Esophagus muscularis mucosa (tissue), 4 donors: ENCODE measurements around the gene LCORL. TPM values are rescaled to one million over a fixed set of nuclear protein-coding genes. Genes with fewer than 3 reads are reported as not detected.

Source experiments
- DNase-seq: peaks from one replicate; pipeline ENCODE4 v3.0.0-alpha.2; 2017; ENCODE audit errors: extremely low spot score
- H3K27ac ChIP-seq, 4 donors: fragments of 200-600 bp; sonication (generic); replicated peaks in 1 of 4; 1 replicate in 3 of 4; 2 replicates in 1 of 4; pipeline ENCODE4 v1.5.1; 2016 to 2019; ENCODE audit warnings: mild to moderate bottlenecking in 1 of 4
- H3K27me3 ChIP-seq, 4 donors: fragments of 200-600 bp; sonication (generic); one replicate each; pipeline versions ENCODE4 v1.5.1 to v1.6.0; 2016 to 2019
- H3K36me3 ChIP-seq, 4 donors: fragments of 200-600 bp; sonication (generic); one replicate each; pipeline ENCODE4 v1.5.1; 2016 to 2019
- H3K4me1 ChIP-seq, 4 donors: fragments of 200-600 bp; sonication (generic); one replicate each; pipeline ENCODE4 v1.5.1; 2016 to 2019
- H3K4me3 ChIP-seq, 4 donors: fragments of 200-600 bp; sonication (generic); 1 replicate in 2 of 4; 2 replicates in 2 of 4; pipeline ENCODE4 v1.5.1; 2016 to 2019; ENCODE audit warnings: mild to moderate bottlenecking in 4 of 4, moderate library complexity in 1 of 4
- H3K9me3 ChIP-seq, 4 donors: fragments of 200-600 bp; sonication (generic); 1 replicate in 3 of 4; 2 replicates in 1 of 4; pipeline ENCODE4 v1.5.1; 2016 to 2019
- EP300 ChIP-seq: sonication (generic); formaldehyde crosslinking; IDR thresholded peaks from one replicate; pipeline ENCODE4 v1.6.1; 2017; ENCODE audit warnings: antibody characterized with exemption
- POLR2A ChIP-seq: fragments of 450-650 bp; IDR thresholded peaks from one replicate; pipeline ENCODE4 v1.6.1; 2017; ENCODE audit warnings: antibody characterized with exemption, moderate library complexity, mild to moderate bottlenecking, low read depth
- POLR2AphosphoS5 ChIP-seq, 2 donors: sonication (generic); formaldehyde crosslinking; IDR thresholded peaks; one replicate each; pipeline ENCODE4 v1.6.1; 2017; ENCODE audit warnings: antibody characterized with exemption in 2 of 2
- WGBS: methylation state at CpG from one replicate; pipeline ENCODE4 v1.1.5; 2018; 5-methylcytosine and 5-hydroxymethylcytosine counted together
- intact Hi-C: fragments of 100-400 bp; cut with DNase I; formaldehyde crosslinking; loops from one replicate; pipeline ENCODE4 v1.15.1; 2023
- total RNA-seq, 4 donors: library from RNA; depleted of rRNA; stranded (reverse); fragments of >200 nt; gene quantifications; one replicate each; pipeline versions ENCODE4 v1.1.0 to v1.2.1, GENCODE V29; 2016
- TF ChIP-seq, protein P1 (sequence below), 3 experiments: fragments of 200-600 bp in 2 of 3; fragments of 450-650 bp in 1 of 3; sonication (generic) in 2 of 3; IDR thresholded peaks; one replicate each; pipeline ENCODE4 v1.5.1; 2017 to 2019; ENCODE audit warnings: antibody characterized with exemption in 3 of 3, mild to moderate bottlenecking in 2 of 3, moderate library complexity in 1 of 3

Gene LCORL
- total RNA-seq, 4 donors from 2014 or later, result 7.6 to 14.1 (median 11.5) TPM

DNA sequence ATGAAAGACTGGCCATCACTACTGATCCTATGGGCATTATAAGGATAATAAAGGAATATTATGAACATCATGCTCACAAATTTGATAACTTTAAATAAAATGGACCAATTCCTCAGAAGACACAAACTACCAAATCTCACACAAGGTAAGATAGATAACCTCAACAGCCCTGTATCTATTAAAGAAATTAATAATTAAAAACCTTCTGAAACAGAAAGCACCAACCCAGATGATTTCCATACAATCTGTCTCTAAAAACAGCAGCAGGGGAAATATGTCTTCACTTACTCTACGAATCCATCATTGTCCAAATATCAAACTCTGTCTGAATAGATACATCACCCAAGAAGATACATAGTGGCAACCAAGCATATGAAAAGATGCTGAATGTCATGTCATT, 55.2 kb downstream of the LCORL start:
- Histone ChIP-seq H3K4me3 (no peak overlapping the region), H3K27me3 (no peaks in the 10 kb centered on the region), H3K36me3 (no peaks in the 10 kb centered on the region), H3K27ac (no peak overlapping the region), H3K9me3 (no peaks in the 10 kb centered on the region), H3K4me1 (no peaks in the 10 kb centered on the region)
- 92% methylated on average over 1 of the region's 1 CpG for WGBS
- TF ChIP-seq POLR2A, result no peak
- no peak for TF ChIP-seq EP300
- TF ChIP-seq POLR2AphosphoS5 (IDR thresholded peaks at IDR 0.05), result no peak
- TF ChIP-seq, protein P1, sequence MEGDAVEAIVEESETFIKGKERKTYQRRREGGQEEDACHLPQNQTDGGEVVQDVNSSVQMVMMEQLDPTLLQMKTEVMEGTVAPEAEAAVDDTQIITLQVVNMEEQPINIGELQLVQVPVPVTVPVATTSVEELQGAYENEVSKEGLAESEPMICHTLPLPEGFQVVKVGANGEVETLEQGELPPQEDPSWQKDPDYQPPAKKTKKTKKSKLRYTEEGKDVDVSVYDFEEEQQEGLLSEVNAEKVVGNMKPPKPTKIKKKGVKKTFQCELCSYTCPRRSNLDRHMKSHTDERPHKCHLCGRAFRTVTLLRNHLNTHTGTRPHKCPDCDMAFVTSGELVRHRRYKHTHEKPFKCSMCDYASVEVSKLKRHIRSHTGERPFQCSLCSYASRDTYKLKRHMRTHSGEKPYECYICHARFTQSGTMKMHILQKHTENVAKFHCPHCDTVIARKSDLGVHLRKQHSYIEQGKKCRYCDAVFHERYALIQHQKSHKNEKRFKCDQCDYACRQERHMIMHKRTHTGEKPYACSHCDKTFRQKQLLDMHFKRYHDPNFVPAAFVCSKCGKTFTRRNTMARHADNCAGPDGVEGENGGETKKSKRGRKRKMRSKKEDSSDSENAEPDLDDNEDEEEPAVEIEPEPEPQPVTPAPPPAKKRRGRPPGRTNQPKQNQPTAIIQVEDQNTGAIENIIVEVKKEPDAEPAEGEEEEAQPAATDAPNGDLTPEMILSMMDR (IDR thresholded peaks at IDR 0.05), result no peak
- intact Hi-C loops, result no loop called here
- no peak for DNase-seq

DNA sequence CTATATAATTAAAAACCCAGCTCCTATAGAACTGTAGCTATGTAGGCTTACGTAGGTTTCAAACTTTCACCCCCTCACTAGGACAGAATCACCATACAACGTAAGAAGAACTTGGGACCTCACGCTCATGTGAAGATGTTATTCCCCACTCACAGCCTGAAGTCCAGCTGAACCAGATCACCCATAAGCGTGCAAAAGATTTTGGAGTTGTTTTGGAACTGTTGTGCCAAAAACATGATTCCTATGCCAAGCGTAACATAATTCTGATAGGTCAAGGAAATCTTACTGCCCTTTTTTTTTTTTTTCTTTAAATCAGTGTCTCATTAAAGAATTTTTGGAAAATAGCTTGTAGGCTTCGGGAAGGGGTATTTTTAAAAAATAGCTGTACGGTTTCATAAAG, 57.0 kb downstream of the LCORL start:
- TF ChIP-seq POLR2AphosphoS5 (IDR thresholded peaks at IDR 0.05) (no peak), EP300 (no peak)
- 90% methylated on average over 7 of the region's 7 CpGs for WGBS
- H3K9me3 ChIP-seq, result no peaks in the 10 kb centered on the region
- H3K4me3 ChIP-seq, result no peak overlapping the region
- H3K36me3 ChIP-seq, result peaks cover 0 to 4% (median 1%) of the 10 kb centered on the region in 4 donors
- H3K27me3 ChIP-seq, result no peaks in the 10 kb centered on the region
- H3K4me1 ChIP-seq, result no peaks in the 10 kb centered on the region
- DNase-seq, result no peak
- intact Hi-C loops, result no loop called here
- H3K27ac ChIP-seq, result no peak overlapping the region

DNA sequence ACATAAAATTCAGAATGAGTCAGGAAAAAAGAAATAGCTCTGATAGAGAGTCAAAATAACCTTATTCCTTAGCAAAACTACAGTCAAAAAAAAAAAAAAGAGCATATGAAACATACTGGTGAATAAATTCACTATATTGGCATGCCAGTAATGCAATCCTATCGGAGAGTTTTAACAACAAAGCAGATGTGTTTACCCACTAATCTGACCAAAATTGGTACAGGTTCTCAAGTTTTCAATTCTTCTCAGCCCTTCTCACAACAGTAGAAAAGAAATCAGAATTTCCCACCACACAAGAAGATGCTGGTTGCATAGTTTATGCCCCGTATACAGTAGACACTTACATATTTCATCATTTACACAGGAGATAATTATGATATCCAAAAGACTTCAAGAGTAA, 59.4 kb downstream of the LCORL start:
- Histone ChIP-seq H3K36me3 (peaks cover 1 to 7% (median 3%) of the 10 kb centered on the region in 4 donors), H3K27ac (no peak overlapping the region), H3K9me3 (no peaks in the 10 kb centered on the region), H3K27me3 (no peaks in the 10 kb centered on the region), H3K4me1 (no peaks in the 10 kb centered on the region), H3K4me3 (no peak overlapping the region)
- no peak for TF ChIP-seq POLR2AphosphoS5 (IDR thresholded peaks at IDR 0.05)
- TF ChIP-seq POLR2A, result no peak
- TF ChIP-seq EP300, result no peak
- TF ChIP-seq, protein P1 (IDR thresholded peaks at IDR 0.05), result no peak
- WGBS, result 93% methylated on average over 2 of the region's 2 CpGs
- intact Hi-C loops, result no loop called here
- DNase-seq, result no peak

DNA sequence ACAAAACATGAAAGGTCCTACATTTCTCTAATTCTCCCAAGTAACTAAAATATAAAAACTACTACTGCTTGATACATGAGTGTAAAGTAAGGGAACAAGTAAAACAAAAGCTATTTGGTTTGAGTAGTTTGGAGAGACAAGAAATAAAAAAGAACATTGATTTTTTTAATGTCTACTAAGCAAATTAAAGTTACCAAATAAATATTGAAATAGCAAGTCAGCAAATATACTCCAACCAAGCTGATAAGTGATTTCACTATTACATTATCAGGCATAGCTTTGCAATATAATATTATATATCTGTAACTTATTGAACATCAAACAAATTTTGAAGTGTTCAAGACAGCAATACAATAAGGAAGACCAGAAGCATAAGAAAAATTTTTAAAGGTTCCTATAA, 60.3 kb downstream of the LCORL start:
- DNase-seq, result no peak

DNA sequence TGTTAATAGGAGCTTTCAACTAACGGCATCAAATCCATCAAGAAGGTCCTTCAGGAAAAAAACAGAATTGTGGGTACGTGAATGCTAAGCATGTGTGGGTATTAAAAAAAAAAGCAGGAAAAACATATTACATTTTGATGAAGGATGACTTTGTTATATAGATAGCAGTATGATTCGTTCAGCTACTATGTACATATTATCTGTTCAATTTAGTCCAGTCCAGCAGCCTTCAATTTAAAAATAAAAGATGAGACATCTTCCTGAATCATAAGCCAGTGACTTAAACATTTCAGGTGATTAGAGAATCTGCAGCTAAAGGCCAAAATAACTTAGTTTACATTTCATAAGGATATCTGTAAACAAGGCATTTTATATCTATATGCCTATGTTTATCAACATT, 63.4 kb downstream of the LCORL start:
- intact Hi-C loops, result no loop called here
- WGBS, result 90% methylated on average over 3 of the region's 3 CpGs

More for the DNA sequence above, 60.3 kb downstream of the LCORL start:
- Histone ChIP-seq H3K27ac (no peak overlapping the region), H3K36me3 (peaks cover 3 to 11% (median 3%) of the 10 kb centered on the region in 4 donors), H3K9me3 (no peaks in the 10 kb centered on the region), H3K4me1 (no peaks in the 10 kb centered on the region), H3K27me3 (no peaks in the 10 kb centered on the region), H3K4me3 (no peak overlapping the region)
- TF ChIP-seq POLR2AphosphoS5 (IDR thresholded peaks at IDR 0.05), result no peak
- TF ChIP-seq, protein P1 (IDR thresholded peaks at IDR 0.05), result no peak
- TF ChIP-seq EP300, result no peak
- TF ChIP-seq POLR2A, result no peak
- intact Hi-C loops, result no loop called here

More for the DNA sequence above, 63.4 kb downstream of the LCORL start:
- no peak overlapping the region for H3K4me3 ChIP-seq
- TF ChIP-seq EP300 (no peak), POLR2A (no peak)
- TF ChIP-seq, protein P1 (IDR thresholded peaks at IDR 0.05), result no peak
- H3K4me1 ChIP-seq, result no peaks in the 10 kb centered on the region
- no peak overlapping the region for H3K27ac ChIP-seq
- H3K27me3 ChIP-seq, result no peaks in the 10 kb centered on the region
- peaks cover 3 to 21% (median 9%) of the 10 kb centered on the region in 4 donors for H3K36me3 ChIP-seq
- no peak for DNase-seq
- H3K9me3 ChIP-seq, result no peaks in the 10 kb centered on the region
